Prostate gland (tissue), 2 donors: ENCODE data around the gene FAM117B.

ENCODE experiments used
- POLR2A ChIP-seq: fragments of 450-650 bp; IDR thresholded peaks from one replicate; pipeline ENCODE4 v1.6.1; 2016; ENCODE audit warnings: antibody characterized with exemption, mild to moderate bottlenecking
- POLR2AphosphoS5 ChIP-seq: sonication (generic); formaldehyde crosslinking; IDR thresholded peaks from one replicate; pipeline ENCODE4 v1.6.1; 2017; ENCODE audit warnings: antibody characterized with exemption
- TF ChIP-seq, protein P1 (sequence below), 4 experiments: fragments of 200-600 bp in 2 of 4; fragments of 450-650 bp in 2 of 4; sonication (generic) in 2 of 4; IDR thresholded peaks; 1 replicate in 3 of 4; 2 replicates in 1 of 4; pipeline ENCODE4 v1.5.1; 2016 to 2019; ENCODE audit warnings: antibody characterized with exemption in 4 of 4, mild to moderate bottlenecking in 2 of 4, moderate library complexity in 2 of 4

- TF ChIP-seq, protein P1, sequence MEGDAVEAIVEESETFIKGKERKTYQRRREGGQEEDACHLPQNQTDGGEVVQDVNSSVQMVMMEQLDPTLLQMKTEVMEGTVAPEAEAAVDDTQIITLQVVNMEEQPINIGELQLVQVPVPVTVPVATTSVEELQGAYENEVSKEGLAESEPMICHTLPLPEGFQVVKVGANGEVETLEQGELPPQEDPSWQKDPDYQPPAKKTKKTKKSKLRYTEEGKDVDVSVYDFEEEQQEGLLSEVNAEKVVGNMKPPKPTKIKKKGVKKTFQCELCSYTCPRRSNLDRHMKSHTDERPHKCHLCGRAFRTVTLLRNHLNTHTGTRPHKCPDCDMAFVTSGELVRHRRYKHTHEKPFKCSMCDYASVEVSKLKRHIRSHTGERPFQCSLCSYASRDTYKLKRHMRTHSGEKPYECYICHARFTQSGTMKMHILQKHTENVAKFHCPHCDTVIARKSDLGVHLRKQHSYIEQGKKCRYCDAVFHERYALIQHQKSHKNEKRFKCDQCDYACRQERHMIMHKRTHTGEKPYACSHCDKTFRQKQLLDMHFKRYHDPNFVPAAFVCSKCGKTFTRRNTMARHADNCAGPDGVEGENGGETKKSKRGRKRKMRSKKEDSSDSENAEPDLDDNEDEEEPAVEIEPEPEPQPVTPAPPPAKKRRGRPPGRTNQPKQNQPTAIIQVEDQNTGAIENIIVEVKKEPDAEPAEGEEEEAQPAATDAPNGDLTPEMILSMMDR (IDR thresholded peaks at IDR 0.05): no peak
- TF ChIP-seq POLR2AphosphoS5: no peak
- TF ChIP-seq POLR2A: no peak
Measured at GRCh38 chr2:202703091-202703490, 68.3 kb downstream of the FAM117B start.
